GM12872 (cell line): Measurements from ENCODE around the gene LBHD2.

Experiments used
- CTCF ChIP-seq: IDR thresholded peaks from 3 replicates; pipeline ENCODE4 v1.5.1; 2011; ENCODE audit warnings: low read depth, mild to moderate bottlenecking, low read length, moderate library complexity; ENCODE audit not compliant: insufficient read depth

The LBHD2 gene

GRCh38 chr14:103056322-103057027 is 27.5 kb upstream of the LBHD2 start:
- TF ChIP-seq CTCF, result no peak

GRCh38 chr14:103057028-103057371 is 27.0 kb upstream of the LBHD2 start:
- TF ChIP-seq CTCF, result no peak

DNA sequence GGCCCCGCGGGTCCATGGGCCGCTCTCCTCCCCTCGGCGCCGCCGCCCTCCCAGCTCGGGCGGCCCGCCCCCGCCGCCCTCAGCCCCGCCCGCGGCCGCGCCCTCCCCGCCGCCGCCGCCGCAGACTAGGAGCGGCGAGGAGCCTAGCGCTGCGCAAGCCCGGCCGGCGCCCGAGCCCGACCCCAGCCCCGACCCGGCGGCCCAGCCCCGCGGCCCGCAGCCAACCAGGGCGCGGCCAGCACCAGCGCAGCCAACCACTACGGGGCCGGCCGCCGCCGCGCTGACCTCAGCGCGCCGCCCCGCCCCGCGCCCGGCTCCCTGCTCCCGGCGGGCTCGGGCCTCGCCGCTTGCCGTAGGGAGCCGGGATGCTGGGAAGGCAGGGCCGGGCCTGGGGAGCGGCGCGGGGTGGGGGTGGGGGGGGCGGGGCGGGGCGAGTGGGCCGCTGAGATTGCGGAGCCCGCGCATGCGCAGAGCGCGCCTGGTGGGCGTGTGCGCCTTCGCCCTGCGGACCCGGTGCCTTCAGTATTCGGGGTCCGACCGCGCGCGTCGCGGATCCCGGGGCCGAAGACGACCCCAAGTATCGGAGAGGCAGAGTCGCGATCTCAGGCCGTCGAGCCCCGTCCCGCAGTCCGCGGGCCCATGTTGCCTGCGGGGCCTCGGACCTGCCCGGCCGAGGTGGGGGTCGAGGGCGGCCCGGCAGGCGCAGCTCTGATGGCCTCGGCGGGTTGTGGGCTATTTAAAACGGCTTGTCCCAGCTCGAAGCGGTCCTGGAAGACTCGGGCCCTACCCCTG is 26.4 kb upstream of the LBHD2 start, which contains the start of gene CDC42BPB:
Gene CDC42BPB, minus strand, starts transcription at position 178 of the 792 bp plus-strand sequence. CDS start 376 bp downstream, outside the sequence.
- no peak for TF ChIP-seq CTCF

DNA sequence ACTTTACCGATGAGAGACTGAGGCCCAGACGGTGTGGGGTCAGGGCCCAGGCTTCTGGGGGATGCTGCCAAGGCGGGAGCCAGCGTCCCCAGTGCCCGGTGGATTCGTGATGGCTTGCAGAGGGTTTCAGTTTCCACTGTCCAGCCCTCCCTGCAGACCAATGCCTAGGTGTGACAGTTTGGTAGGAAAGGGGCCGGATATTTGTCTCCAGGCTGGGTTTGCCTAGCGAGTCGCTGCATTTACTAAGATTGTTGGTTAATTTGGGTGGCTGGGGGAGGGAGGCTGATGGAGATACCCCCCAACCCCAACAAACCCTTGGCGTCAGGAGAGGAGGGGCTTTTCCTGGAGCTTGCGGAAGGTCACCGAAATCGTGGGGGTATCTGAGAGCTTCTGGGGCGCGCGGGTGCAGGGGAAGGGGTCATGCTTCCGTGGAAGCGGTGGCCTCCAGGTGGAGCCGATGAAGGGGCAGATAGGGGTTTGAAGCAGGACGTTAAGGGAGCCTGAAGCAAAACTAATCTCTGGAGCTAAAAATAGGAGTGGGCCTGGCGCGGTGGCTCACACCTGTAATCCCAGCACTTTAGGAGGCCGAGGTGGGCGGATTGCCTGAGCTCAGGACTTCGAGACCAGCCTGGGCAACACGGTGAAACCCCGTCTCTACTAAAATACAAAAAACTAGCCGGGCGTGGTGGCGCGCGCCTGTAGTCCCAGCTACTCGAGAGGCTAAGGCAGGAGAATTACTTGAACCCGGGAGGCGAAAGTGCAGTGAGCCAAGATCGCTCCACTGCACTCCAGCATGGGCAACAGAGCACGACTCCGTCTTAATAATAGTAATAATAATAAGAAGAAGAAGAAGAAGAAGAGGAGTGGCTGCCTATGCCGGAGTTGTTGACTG is 25.6 kb upstream of the LBHD2 start:
- no peak for TF ChIP-seq CTCF

DNA sequence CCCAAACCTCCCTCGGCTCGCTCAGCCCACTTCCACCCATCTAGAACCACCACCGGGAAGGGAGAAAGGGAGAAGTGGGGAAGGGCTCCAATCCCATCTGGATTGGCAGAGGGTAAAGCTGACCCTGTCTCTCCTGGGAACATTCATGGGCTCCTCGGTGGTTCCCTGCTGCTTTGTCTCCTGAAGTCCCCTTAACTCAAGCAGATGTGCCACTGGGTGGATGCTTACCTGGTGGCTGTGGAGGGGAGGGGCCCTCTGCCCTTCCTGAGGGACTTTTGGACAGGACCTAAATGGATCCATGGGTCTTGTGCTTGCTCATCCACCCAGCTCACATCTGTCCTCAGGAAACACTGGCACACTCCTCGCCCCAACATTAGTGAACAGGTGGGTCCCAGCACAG is 24.5 kb upstream of the LBHD2 start:
- no peak for TF ChIP-seq CTCF

DNA sequence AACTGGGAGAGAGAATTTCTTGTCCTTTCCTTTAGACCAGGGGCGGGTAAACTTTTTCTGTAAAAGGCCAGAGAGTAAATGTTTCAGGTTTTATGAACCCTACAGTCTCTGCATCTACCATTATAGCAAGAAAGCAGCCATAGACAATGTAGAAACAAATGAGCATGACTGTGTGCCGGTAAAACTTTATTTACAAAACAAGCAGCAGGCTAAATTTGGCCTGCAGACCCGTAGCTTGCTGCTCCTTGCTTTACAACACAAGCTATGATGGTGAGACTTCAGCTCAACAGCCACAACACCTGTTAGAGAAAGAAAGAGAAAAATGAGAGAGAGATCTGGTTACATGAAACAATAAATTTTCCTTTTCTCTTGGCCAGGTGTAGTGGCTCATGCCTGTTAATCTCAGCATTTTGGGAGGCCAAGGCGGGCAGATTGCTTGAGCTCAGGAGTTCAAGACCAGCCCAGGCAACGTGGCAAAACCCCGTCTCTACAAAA is 22.5 kb upstream of the LBHD2 start:
- TF ChIP-seq CTCF, result no peak

- no peak for TF ChIP-seq CTCF
Observed at GRCh38 chr14:103064436-103064835, 19.6 kb upstream of the LBHD2 start.
